ENCODE results near the gene SLC2A1. TPM values are rescaled to one million over a fixed set of nuclear protein-coding genes. Genes with fewer than 3 reads are reported as not detected.

SLC2A1 gene
- total and polyA plus RNA-seq, 2 of the 13 experiments (the other 11 are each of a cell fraction or from before 2014, with no cell fraction given): 125 to 423 TPM

DNA sequence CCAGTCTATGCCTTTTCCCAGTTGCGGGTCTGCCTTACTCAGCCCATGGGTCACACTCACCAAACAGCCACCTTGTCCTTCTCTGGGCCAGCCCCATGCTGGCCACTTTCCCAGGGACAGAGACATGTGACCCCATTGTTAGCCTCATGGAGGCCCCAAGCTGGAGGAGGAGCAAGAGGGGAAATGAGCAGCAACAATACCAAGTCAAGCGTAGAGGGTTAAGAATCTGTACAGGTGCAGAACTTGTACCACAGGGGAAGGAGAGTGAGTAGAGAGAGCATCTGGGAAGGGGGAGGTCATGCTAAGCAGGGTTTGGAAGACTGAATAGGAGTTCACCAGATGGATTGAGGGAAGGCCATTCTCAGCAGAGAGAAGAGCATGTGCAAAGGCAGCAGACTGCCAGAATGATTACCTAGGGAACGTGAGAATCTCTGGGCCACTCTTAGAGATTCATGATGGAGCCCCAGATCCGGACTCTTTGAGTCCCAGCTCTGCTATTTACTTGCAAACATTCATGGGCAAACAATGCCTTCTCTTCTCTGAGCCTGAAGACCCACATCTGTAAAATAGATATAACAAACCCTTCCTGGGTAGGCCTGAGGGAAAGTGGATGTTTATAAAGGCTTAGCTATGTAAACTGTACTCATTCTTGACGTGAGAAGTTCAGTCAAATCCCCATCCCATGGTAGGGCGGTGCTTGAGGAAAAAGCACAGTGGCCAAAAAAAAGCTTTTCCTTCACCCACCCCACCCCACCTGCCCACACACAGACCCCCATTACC is 2.8 kb upstream of the SLC2A1 start (continued):
- TF ChIP-seq SSRP1 (CRISPR knock-in tag; IDR thresholded peaks at IDR 0.05) (peak; percentile 43; the same call in 1 of the 2 replicates), TFE3 (CRISPR knock-in tag; IDR thresholded peaks at IDR 0.05) (peak; percentile 65), BORCS8-MEF2B (CRISPR knock-in tag; IDR thresholded peaks at IDR 0.05) (no peak), ZNF770 (CRISPR knock-in tag; IDR thresholded peaks at IDR 0.05) (peak; percentile 32; the same call in 1 of the 2 replicates), ZFY (CRISPR knock-in tag; IDR thresholded peaks at IDR 0.05) (0 out of 2 replicates have a peak, but pooled peaks have one; percentile 14), FIP1L1 (IDR thresholded peaks at IDR 0.05; ENCODE audit: borderline replicate concordance, insufficient read depth, low read depth, low read length) (no peak), FOXA1 (IDR thresholded peaks at IDR 0.05) (no peak), FOXA1 (CRISPR knock-in tag; IDR thresholded peaks at IDR 0.05) (peak; percentile 46; the same call in 1 of the 2 replicates), SAP130 (CRISPR knock-in tag; IDR thresholded peaks at IDR 0.05; ENCODE audit: low read depth) (peak; percentile 57), CBX1 (IDR thresholded peaks at IDR 0.05; ENCODE audit: low read depth) (no peak), KLF6 (CRISPR knock-in tag; IDR thresholded peaks at IDR 0.05) (no peak), ZNF121 (CRISPR knock-in tag; IDR thresholded peaks at IDR 0.05) (0 out of 2 replicates have a peak, but pooled peaks have one; percentile 11), E2F5 (CRISPR knock-in tag; conservative IDR thresholded peaks at IDR 0.05) (no peak), USF2 (IDR thresholded peaks at IDR 0.05; ENCODE audit: low read depth, low read length) (no peak), USF2 (CRISPR knock-in tag; IDR thresholded peaks at IDR 0.05; ENCODE audit: borderline replicate concordance) (no peak)
- TF ChIP-seq, protein P1, sequence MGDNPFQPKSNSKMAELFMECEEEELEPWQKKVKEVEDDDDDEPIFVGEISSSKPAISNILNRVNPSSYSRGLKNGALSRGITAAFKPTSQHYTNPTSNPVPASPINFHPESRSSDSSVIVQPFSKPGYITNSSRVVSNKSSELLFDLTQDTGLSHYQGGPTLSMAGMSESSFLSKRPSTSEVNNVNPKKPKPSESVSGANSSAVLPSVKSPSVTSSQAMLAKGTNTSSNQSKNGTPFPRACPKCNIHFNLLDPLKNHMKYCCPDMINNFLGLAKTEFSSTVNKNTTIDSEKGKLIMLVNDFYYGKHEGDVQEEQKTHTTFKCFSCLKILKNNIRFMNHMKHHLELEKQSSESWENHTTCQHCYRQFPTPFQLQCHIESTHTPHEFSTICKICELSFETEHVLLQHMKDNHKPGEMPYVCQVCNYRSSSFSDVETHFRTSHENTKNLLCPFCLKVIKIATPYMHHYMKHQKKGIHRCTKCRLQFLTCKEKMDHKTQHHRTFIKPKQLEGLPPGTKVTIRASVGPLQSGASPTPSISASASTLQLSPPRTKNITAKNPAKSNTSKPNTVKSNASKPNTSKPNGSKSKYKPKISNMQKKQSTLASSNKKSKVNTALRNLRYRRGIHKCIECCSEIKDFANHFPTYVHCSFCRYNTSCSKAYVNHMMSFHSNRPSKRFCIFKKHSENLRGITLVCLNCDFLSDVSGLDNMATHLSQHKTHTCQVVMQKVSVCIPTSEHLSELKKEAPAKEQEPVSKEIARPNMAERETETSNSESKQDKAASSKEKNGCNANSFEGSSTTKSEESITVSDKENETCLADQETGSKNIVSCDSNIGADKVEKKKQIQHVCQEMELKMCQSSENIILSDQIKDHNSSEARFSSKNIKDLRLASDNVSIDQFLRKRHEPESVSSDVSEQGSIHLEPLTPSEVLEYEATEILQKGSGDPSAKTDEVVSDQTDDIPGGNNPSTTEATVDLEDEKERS (CRISPR knock-in tag; IDR thresholded peaks at IDR 0.05): no peak
- TF ChIP-seq, protein P2, sequence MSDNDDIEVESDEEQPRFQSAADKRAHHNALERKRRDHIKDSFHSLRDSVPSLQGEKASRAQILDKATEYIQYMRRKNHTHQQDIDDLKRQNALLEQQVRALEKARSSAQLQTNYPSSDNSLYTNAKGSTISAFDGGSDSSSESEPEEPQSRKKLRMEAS (IDR thresholded peaks at IDR 0.05): peak; percentile 47
- TF ChIP-seq, protein P3, sequence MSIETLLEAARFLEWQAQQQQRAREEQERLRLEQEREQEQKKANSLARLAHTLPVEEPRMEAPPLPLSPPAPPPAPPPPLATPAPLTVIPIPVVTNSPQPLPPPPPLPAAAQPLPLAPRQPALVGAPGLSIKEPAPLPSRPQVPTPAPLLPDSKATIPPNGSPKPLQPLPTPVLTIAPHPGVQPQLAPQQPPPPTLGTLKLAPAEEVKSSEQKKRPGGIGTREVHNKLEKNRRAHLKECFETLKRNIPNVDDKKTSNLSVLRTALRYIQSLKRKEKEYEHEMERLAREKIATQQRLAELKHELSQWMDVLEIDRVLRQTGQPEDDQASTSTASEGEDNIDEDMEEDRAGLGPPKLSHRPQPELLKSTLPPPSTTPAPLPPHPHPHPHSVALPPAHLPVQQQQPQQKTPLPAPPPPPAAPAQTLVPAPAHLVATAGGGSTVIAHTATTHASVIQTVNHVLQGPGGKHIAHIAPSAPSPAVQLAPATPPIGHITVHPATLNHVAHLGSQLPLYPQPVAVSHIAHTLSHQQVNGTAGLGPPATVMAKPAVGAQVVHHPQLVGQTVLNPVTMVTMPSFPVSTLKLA (IDR thresholded peaks at IDR 0.05): 0 out of 2 replicates have a peak, but pooled peaks have one; percentile 16
